ENCODE measurements around the gene ZNF768. TPM values are rescaled to one million over a fixed set of nuclear protein-coding genes. Genes with fewer than 3 reads are reported as not detected.

ZNF768 gene
- total and polyA plus RNA-seq, 7 donors: 49.0 to 125 (median 60.4) TPM

DNA sequence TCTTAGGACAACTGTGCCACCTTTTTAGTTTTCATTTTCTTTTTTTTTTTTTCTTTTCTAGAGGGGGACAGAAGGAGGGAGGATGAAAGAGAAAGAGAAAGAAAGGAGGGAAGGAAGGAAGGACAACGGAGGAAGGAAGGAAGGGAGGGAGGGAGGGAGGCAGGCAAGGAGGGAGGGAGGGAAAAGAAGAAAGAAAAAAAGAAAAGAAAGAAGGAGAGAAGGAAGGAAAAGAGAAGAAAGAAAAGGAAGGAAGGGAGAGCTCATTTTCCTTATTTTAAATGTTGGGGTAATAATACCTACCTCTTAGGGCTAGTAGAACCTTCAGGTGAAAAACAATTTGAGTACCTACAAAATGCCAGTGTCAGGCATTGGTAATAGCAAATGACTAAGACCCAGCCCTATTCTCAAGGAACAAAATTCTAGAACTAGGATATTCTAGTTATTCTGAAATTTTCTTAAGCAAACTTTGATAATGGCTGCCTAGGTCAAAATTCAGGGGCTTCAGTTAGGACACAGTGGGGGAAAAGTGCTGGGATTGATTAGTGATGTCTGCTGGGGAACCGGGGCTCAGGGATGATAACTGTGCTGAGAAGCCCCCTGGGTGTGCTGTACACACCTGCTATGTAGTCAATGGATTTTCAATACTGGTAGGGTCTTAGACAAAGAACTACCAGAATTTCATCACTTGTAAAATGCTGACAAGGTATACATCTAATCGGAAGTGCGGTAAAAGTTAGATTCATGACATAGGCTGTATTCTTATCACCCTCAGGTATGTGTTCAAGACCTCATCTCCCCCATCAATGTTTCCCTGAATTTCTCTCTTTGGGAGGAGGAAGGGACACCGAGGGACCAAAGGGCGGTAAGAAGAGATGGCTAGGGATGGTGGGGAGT is 22.7 kb downstream of the ZNF768 start:
- intact Hi-C loops (cut with DNase I): no loop called here
- H3K9me3 ChIP-seq: no peaks in the 10 kb centered on the region
- no peaks in the 10 kb centered on the region for H3K36me3 ChIP-seq (ENCODE audit: insufficient read depth in 1 of 2, low read depth in 1 of 2)
- no peak for DNase-seq
- 68 to 71% (median 70%) methylated on average over 6 of the region's 6 CpGs for WGBS, 3 donors
- no peak overlapping the region for H3K27ac ChIP-seq
- no peaks in the 10 kb centered on the region for H3K4me1 ChIP-seq
- TF ChIP-seq, protein P1, sequence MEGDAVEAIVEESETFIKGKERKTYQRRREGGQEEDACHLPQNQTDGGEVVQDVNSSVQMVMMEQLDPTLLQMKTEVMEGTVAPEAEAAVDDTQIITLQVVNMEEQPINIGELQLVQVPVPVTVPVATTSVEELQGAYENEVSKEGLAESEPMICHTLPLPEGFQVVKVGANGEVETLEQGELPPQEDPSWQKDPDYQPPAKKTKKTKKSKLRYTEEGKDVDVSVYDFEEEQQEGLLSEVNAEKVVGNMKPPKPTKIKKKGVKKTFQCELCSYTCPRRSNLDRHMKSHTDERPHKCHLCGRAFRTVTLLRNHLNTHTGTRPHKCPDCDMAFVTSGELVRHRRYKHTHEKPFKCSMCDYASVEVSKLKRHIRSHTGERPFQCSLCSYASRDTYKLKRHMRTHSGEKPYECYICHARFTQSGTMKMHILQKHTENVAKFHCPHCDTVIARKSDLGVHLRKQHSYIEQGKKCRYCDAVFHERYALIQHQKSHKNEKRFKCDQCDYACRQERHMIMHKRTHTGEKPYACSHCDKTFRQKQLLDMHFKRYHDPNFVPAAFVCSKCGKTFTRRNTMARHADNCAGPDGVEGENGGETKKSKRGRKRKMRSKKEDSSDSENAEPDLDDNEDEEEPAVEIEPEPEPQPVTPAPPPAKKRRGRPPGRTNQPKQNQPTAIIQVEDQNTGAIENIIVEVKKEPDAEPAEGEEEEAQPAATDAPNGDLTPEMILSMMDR (IDR thresholded peaks at IDR 0.05): no peak
- H3K27me3 ChIP-seq (ENCODE audit: insufficient read depth in 3 of 3, low read length in 2 of 3): peaks cover 0 to 2% (median 0%) of the 10 kb centered on the region in 3 donors
- H3K4me3 ChIP-seq: no peak overlapping the region
- no peak for ATAC-seq

DNA sequence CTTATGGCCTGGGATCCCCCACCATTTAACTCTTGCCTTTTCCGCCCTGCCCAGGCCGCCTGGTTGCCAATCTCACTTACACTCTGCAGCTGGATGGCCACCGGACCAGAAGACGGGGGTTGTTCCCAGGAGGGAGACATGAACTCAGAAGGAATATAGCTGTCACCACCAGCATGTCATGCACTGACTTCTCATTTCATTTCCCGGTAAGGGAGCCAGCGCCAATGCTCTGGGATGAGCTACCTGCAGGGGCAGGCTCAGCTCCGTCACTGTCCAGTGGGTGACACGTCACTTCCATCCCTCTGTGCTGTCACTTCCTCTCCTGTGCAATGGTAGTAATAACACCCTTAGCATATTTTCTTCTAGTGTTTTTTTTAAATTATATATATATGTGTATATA is 27.1 kb downstream of the ZNF768 start:
- TF ChIP-seq, protein P1 (IDR thresholded peaks at IDR 0.05): no peak
- peak overlapping the region; percentile 33 for H3K4me3 ChIP-seq
- H3K36me3 ChIP-seq (ENCODE audit: insufficient read depth in 1 of 2, low read depth in 1 of 2): no peaks in the 10 kb centered on the region
- H3K4me1 ChIP-seq: no peaks in the 10 kb centered on the region
- H3K9me3 ChIP-seq: no peaks in the 10 kb centered on the region
- DNase-seq (no peak), ATAC-seq (peak; percentile 42 to 85 (median 66))
- no peaks in the 10 kb centered on the region for H3K27me3 ChIP-seq (ENCODE audit: insufficient read depth in 3 of 3, low read length in 2 of 3)
- WGBS, 3 donors: 42 to 49% (median 48%) methylated on average over 8 of the region's 8 CpGs
- intact Hi-C loops (cut with DNase I): no loop called here
- no peak overlapping the region for H3K27ac ChIP-seq

DNA sequence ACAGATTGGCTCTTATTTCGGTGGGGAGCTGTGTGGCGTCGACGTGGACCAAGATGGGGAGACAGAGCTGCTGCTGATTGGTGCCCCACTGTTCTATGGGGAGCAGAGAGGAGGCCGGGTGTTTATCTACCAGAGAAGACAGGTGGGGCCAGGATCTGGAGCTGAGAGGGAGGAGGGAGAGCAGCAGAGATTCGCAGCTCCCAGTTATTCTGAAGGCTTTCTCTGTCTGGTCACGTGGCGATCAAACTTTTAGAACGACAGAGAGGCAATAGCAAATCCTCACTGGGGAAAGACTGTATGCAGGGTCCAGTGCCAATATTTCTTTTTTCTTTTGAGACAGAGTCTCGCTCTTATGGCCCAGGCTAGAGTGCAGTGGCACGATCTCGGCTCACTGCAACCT is 31.7 kb downstream of the ZNF768 start:
- intact Hi-C loops (cut with DNase I): no loop called here
- TF ChIP-seq, protein P1 (IDR thresholded peaks at IDR 0.05): no peak
- Histone ChIP-seq H3K9me3 (no peaks in the 10 kb centered on the region), H3K27ac (no peak overlapping the region), H3K4me1 (no peaks in the 10 kb centered on the region), H3K27me3 (ENCODE audit: insufficient read depth in 3 of 3, low read length in 2 of 3) (no peaks in the 10 kb centered on the region), H3K36me3 (ENCODE audit: insufficient read depth in 1 of 2, low read depth in 1 of 2) (no peaks in the 10 kb centered on the region), H3K4me3 (no peak overlapping the region)
- ATAC-seq (no peak), DNase-seq (no peak)
- 53 to 62% (median 58%) methylated on average over 12 of the region's 12 CpGs for WGBS, 3 donors

GRCh38 chr16:30493941-30494488 is 32.4 kb downstream of the ZNF768 start:
- no peaks in the 10 kb centered on the region for H3K9me3 ChIP-seq
- DNase-seq (no peak), ATAC-seq (no peak)
- H3K27me3 ChIP-seq (ENCODE audit: insufficient read depth in 3 of 3, low read length in 2 of 3): no peaks in the 10 kb centered on the region
- intact Hi-C loops (cut with DNase I): no loop called here
- WGBS, 3 donors: 45 to 51% (median 50%) methylated on average over 11 of the region's 11 CpGs
- H3K27ac ChIP-seq: no peak overlapping the region
- no peak overlapping the region for H3K4me3 ChIP-seq
- no peaks in the 10 kb centered on the region for H3K36me3 ChIP-seq (ENCODE audit: insufficient read depth in 1 of 2, low read depth in 1 of 2)
- TF ChIP-seq, protein P1 (IDR thresholded peaks at IDR 0.05): no peak
- H3K4me1 ChIP-seq: no peaks in the 10 kb centered on the region
